NCI-H2029 treated with DMSO at 0.1 percent for 48 hours (cell line): ENCODE measurements around the gene GAK.
A peak's percentile ranks its signal among the peaks of the same experiment; 100 is the strongest.

ENCODE experiments used
- DNase-seq: peaks from one replicate; lab custom pipeline; 2025; lab: John Stamatoyannopoulos, UW

GAK gene

DNA sequence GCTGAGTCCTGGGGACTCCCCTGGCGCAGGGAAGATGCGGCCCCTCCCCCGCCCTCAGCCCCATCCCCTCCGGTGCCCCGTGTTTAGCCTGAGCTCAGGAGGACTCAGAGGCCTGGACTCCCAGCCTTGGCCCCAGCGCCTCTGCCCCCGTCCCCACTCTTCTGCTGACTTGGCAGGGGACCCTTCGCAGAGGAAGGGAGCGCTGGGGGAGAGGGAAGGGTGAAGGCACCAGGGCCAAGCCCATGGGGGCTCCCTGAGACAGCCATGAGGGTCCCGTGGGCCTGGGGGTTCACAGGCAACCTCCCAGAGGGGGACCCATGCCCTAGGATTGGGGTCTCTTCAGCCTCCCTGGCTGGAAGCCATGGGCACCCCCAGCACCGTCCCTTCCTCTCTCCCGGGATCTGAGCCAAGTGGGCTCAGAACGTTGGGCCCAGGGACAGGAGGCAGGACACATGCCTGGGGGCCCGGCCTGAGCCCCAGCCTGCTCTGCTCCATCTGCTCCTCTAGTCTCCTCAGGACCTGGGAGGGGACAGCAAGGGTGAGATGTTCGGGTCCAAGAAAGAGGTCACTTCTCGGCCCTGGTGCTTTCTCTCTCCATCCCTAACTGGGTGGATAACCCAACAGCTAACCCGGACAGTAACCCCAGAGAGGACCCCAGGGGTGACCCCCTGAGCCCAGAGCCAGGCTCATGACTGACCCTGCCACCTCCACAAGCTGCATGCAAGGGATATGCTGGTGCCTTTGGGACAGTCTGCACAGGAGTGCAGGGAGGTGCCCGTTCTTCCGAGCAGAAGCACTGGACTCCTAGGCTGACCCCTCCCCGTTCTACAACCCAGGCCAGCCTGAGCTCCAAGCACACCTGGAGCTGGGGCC, 104.7 kb downstream of the GAK start:
- DNase-seq, result no peak

GRCh38 chr4:826508-827208, 105.5 kb downstream of the GAK start:
- DNase-seq, result no peak

DNA sequence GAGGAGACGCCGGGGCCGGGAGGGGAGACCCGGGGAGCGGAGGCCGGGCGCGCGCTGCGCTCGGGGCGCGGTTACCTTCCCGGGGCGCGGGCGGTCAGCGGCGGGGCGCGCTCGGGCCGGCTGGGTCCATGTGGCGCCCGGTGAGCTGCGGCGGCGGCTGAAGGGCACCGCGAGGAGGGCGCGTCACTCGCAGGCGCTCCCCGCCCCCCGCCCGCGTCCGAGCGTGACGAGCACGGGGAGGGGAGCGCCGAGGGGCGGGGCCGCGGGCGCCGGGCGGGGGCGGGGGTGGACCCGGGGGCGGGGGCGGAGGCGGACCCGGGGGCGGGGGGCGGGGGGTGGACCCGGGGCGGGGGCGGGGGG, 106.2 kb downstream of the GAK start, which contains the start of gene CPLX1:
TSS of gene CPLX1 (minus strand) at position 159 of the 360 bp plus-strand sequence. CDS start 1,607 bp downstream, outside the sequence.
- no peak for DNase-seq

DNA sequence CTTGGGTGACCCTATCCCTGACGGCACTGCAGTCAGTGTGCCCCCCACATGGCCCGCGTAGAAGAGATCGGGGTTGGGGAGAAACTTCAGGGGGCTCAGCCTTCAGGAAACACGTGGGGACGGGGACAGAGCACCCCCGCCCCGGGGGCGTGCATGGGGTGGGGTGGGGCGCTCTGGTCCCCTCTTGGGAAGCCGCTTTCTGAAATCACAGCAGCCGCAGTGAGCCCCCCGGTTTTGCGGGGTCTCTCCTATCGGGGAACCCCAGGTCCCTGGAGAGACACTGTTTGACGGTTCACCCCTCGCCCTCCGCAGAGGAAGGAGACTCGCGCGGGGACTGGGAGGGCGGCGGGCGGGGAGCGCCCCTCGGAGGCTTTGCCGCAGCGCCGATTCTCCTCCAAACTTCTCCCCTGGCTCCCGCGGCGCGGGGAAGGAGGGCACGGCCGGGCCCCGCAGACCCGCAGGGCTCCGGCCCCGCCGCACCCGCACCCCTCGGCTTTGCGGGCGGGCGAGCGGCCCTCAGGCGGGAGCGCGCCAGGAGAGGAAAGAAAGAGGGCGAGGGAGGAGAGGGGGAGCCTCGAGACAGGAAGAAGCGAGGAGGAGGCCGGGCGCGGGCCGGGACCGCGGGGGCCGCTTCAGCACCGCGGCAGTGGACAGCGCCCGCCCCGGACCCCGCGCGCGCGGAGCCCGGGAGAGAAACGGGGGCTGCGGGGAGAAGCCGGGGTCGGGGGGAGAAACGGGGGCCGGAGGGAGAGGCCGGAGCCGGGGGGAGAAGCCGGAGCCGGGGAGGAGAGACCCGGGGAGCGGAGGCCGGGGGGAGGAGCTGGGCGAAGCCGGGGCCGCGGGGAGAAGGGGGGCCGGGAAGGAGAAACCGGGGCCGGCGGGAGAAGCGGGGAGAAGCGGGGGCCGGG, 106.8 kb downstream of the GAK start:
- no peak for DNase-seq

DNA sequence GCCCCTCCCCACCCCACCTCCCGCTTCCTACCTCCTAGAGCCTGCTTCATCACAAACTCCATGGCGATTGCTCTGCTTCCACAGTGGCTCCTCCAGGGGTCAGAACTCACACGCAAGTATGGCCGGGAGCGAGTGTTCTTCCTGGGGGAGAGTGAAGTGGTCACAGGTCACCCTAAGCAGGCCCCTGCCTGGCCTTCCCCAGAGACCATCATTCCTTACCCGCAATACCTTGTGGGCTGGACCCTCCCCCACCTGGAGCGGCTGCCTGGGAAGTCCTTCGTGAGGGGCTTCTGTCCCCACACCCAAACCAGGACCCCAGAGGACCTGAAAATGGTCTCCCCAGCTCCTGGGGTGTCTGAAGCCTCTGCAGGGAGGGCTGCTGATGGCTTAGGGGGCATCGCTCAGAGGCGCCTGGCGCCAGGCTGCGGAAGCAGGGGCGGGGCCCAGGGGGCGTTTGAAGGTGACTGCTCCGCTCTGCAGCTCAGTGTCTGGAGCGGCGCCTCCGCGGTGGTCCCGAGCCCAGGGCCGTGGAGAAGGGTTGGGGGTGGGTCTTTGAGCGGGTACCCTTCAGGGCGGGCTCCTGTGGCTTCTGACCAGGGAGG, 107.6 kb downstream of the GAK start:
- DNase-seq, result no peak

- no peak for DNase-seq
Measured at GRCh38 chr4:823761-824460, 108.2 kb downstream of the GAK start.

DNA sequence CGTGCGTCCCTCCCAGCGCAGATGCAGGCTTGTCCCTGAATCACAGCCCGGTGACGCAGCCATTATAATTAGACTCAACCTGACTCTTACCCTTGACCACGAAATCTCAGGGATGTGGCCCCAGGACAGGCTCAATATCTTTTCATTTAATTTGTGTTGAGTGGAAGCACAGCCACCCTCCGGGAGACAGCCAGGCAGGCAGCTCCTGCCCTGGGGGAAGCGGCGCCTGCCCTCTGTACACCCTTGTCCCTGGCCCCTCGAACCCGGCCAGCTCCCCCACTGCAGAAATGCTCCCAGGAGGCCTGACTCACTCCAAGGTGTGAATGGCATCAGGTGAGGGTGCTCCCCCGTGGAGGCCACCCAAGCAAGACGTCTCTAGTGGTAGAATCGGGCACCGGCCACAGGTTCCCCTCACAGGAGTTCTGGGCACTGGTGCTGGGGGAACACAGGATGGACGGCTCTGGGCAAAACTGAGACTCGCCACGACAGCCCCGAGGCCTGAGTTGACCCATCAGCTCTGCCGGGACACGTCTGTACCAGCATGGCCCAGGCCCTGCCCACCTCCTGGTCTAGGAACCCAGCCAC, 108.8 kb downstream of the GAK start:
- DNase-seq, result no peak

DNA sequence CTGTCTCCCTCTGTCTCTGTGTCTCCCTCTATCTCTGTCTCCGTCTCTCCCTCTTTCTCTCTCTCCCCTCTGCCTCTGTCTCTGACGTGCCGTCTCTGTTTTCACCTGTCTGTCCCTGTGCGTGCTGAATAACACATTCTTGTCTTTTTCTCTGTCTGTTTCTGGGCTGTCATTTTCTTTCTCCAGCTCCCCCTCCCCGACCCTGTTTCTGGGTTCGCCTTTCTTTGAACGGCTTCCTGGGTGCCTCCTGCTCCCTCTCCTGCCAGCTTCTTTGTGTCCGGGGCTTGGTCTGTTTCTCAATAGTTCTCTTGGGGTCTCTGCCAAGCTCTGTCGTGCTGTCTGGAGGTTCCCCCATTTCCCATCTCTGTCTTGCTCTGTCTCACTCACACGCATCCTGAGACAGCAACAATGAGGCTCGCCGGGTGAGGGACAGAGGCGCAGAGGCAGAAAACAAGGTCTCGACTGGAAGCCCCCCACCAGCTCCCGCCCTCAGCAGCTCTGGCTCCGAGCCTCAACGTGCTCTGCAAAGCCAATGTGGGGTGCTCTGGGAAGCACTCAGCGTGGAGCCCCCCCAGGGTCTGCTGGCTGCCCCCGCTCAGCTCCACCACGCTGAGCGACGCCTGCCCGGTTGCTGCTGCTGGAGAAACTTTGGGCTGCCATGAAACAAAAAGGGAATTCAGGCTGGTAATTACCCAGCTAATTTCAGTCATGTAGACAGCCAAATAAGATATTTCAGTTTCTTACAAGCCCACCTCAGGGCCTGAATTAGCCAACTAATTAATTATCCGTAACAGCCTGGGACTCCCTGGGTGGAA, 109.5 kb downstream of the GAK start:
- DNase-seq, result no peak

GRCh38 chr4:821631-822030, 110.5 kb downstream of the GAK start:
- no peak for DNase-seq

GRCh38 chr4:821181-821591, 110.9 kb downstream of the GAK start:
- no peak for DNase-seq

DNA sequence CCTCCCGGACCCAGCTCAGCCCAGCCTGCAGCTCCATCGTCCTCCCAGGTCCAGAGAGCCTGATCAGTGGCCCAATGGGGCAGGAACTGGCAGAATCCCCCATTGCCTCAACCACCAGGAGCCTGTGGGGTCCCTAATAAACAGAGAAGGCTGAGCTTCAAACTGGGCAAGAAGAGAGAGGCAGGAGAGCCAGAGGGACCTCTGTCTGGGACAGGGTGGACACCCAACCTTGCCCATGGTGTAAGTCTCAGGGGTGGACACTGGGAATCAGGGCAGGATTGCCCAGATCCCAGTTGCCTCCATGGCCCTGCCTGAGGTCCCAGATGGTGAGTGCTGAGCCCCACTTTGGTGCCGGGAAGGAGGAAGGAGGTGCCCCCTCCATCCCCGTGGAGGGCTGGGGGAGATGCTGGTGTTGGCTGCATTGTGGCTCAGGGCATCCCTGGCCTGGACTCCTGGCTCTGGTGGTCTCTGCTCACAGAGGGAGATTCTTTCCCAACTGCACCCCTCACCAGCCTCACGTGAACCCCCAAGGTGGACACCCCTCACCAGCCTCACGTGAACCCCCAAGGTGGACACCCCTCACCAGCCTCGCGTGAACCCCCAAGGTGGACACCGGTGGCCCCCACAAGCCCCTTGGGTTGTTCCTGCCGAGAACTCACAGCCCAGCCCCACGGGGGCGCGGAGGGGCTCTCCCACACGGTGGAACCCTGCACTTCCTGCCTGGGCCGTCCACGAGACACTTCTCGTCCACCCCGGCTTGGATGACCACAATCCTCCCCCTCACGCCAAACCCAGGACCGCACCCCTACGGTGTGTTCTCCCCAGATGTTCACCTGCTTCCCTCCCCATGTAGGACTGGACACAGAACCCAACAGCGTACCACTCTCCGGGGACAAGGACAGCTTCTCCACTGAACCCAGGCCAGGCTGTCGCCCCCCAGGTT, 111.6 kb downstream of the GAK start:
- no peak for DNase-seq

GRCh38 chr4:819401-820229, 112.5 kb downstream of the GAK start:
- no peak for DNase-seq

GRCh38 chr4:818106-818921, 113.8 kb downstream of the GAK start:
- no peak for DNase-seq

GRCh38 chr4:815464-816146, 116.5 kb downstream of the GAK start:
- peak; percentile 72 for DNase-seq

GRCh38 chr4:814312-814850, 117.7 kb downstream of the GAK start:
- DNase-seq, result no peak

GRCh38 chr4:813900-814299, 118.2 kb downstream of the GAK start:
- DNase-seq, result no peak
